Suprapubic skin (tissue), 4 donors: ENCODE results near the gene EXD1. TPM values are rescaled to one million over a fixed set of nuclear protein-coding genes. Genes with fewer than 3 reads are reported as not detected.

ENCODE experiments used
- DNase-seq, 2 donors: peaks; one replicate each; pipeline ENCODE4 v3.0.0-alpha.2; 2019; ENCODE audit warnings: low spot score in 2 of 2
- H3K27ac ChIP-seq: fragments of 200-600 bp; sonication (generic); one replicate; pipeline ENCODE4 v1.5.1; 2019
- H3K27me3 ChIP-seq: fragments of 200-600 bp; sonication (generic); one replicate; pipeline ENCODE4 v1.5.1; 2019
- H3K36me3 ChIP-seq: fragments of 200-600 bp; sonication (generic); one replicate; pipeline ENCODE4 v1.5.1; 2019
- H3K4me1 ChIP-seq: fragments of 200-600 bp; sonication (generic); one replicate; pipeline ENCODE4 v1.5.1; 2019
- H3K4me3 ChIP-seq: fragments of 200-600 bp; sonication (generic); one replicate; pipeline ENCODE4 v1.5.1; 2019; ENCODE audit warnings: mild to moderate bottlenecking
- H3K9me3 ChIP-seq: fragments of 200-600 bp; sonication (generic); one replicate; pipeline ENCODE4 v1.5.1; 2019
- EP300 ChIP-seq: sonication (generic); formaldehyde crosslinking; IDR thresholded peaks from one replicate; pipeline ENCODE4 v1.6.1; 2017; ENCODE audit warnings: antibody characterized with exemption
- POLR2A ChIP-seq, 2 donors: fragments of 450-650 bp; IDR thresholded peaks; one replicate each; pipeline ENCODE4 v1.6.1; 2017; ENCODE audit warnings: antibody characterized with exemption in 2 of 2, mild to moderate bottlenecking in 2 of 2, moderate library complexity in 2 of 2
- POLR2AphosphoS5 ChIP-seq, 3 donors: sonication (generic); formaldehyde crosslinking; IDR thresholded peaks; one replicate each; pipeline ENCODE4 v1.6.1; 2017; ENCODE audit warnings: antibody characterized with exemption in 3 of 3
- WGBS: methylation state at CpG from one replicate; pipeline ENCODE4 v1.1.5; 2018; 5-methylcytosine and 5-hydroxymethylcytosine counted together
- total RNA-seq, 4 donors: library from RNA; depleted of rRNA; stranded (reverse); fragments of >200 nt; gene quantifications; one replicate each; pipeline ENCODE4 v1.1.0, GENCODE V29; 2016
- TF ChIP-seq, protein P1 (sequence below), 2 donors: fragments of 200-600 bp in 1 of 2; fragments of 450-650 bp in 1 of 2; sonication (generic) in 1 of 2; IDR thresholded peaks; one replicate each; pipeline ENCODE4 v1.5.1; 2016 to 2019; ENCODE audit warnings: antibody characterized with exemption in 2 of 2, mild to moderate bottlenecking in 1 of 2, moderate library complexity in 1 of 2

EXD1 gene
- total RNA-seq, 4 donors from 2014 or later: 0.32 TPM; not detected in 3

DNA sequence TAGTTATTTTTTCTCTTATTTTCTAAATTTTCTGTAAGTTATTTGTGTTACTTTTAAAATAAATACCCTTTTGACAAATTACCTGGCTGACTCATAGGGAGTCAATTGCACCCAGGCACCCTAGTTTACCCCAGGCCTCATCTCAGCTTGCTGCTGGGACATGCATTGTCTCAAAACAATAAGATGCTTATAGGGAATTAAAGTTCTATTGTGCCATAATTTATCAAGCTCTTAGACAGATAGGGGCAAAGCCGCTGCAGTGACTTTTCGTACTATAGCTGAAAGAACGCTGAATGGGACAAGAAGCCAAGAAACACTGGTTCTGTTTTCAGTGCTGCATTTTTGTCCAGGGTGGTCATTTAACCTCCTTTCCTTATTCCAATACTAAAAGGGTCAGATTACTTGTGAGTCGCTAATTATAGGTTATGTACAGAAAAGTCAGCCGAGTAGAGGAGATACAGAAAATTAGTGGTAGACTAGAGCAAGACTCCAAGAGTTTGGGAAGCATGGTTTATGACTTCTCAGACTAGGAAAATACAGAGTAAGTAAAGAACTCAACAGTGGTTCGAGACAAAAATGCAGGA lies 50.3 kb downstream of the EXD1 start:
- TF ChIP-seq POLR2AphosphoS5 (IDR thresholded peaks at IDR 0.05): no peak
- TF ChIP-seq, protein P1, sequence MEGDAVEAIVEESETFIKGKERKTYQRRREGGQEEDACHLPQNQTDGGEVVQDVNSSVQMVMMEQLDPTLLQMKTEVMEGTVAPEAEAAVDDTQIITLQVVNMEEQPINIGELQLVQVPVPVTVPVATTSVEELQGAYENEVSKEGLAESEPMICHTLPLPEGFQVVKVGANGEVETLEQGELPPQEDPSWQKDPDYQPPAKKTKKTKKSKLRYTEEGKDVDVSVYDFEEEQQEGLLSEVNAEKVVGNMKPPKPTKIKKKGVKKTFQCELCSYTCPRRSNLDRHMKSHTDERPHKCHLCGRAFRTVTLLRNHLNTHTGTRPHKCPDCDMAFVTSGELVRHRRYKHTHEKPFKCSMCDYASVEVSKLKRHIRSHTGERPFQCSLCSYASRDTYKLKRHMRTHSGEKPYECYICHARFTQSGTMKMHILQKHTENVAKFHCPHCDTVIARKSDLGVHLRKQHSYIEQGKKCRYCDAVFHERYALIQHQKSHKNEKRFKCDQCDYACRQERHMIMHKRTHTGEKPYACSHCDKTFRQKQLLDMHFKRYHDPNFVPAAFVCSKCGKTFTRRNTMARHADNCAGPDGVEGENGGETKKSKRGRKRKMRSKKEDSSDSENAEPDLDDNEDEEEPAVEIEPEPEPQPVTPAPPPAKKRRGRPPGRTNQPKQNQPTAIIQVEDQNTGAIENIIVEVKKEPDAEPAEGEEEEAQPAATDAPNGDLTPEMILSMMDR (IDR thresholded peaks at IDR 0.05): no peak
- TF ChIP-seq EP300: no peak
- no peak for TF ChIP-seq POLR2A (IDR thresholded peaks at IDR 0.05)
- Histone ChIP-seq H3K9me3 (no peaks in the 10 kb centered on the region), H3K4me1 (no peaks in the 10 kb centered on the region), H3K4me3 (no peak overlapping the region), H3K27me3 (no peaks in the 10 kb centered on the region), H3K27ac (no peak overlapping the region), H3K36me3 (no peaks in the 10 kb centered on the region)
- DNase-seq: no peak
- 80% methylated on average over 6 of the region's 6 CpGs for WGBS

DNA sequence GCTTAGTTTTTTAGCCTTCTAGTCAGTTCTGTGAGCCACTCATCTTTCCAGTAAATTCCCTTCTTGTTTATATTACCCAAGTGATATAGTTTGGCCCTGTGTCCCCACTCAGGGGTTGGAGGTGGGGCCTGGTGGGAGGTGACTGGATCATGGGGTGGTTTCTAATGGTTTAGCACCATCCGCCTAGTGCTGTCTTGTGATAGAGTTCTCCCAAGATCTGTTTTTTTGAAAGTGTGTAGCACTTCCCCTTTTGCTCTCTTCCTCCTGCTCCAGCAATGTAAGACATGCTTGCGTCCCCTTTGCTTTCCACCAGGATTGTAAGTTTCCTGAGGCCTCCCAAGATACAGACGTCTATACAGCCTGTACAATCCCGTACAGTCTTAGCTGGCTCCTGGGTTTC lies 60.8 kb downstream of the EXD1 start:
- Histone ChIP-seq H3K4me3 (no peak overlapping the region), H3K27me3 (no peaks in the 10 kb centered on the region), H3K36me3 (no peaks in the 10 kb centered on the region), H3K4me1 (no peaks in the 10 kb centered on the region), H3K27ac (no peak overlapping the region), H3K9me3 (no peaks in the 10 kb centered on the region)
- 89% methylated on average over 4 of the region's 4 CpGs for WGBS
- no peak for TF ChIP-seq POLR2AphosphoS5 (IDR thresholded peaks at IDR 0.05)
- TF ChIP-seq, protein P1 (IDR thresholded peaks at IDR 0.05): no peak
- no peak for TF ChIP-seq POLR2A (IDR thresholded peaks at IDR 0.05)
- no peak for TF ChIP-seq EP300
- DNase-seq: no peak

DNA sequence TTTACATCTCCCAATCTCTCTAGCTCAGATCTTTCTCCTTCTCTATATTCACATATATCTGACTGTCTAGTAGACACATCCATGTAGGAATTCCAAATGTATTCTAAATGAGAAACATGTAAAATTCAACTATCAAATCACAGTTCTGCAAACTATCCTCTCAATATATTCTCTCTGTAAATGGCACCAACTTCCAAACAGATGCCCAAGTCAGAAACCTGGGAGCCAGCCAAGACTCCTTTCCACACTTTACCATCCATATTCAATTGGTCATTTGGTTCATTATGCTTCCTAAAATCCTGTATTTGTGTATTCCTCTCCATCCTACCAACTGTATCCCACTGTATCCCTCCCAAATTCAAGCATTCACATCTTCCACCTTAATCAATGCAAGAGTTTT lies 61.5 kb downstream of the EXD1 start:
- H3K27ac ChIP-seq: no peak overlapping the region
- H3K4me1 ChIP-seq: no peaks in the 10 kb centered on the region
- no peaks in the 10 kb centered on the region for H3K36me3 ChIP-seq
- TF ChIP-seq POLR2A (IDR thresholded peaks at IDR 0.05) (no peak), POLR2AphosphoS5 (IDR thresholded peaks at IDR 0.05) (no peak), EP300 (no peak)
- TF ChIP-seq, protein P1 (IDR thresholded peaks at IDR 0.05): no peak
- H3K9me3 ChIP-seq: no peaks in the 10 kb centered on the region
- no peak overlapping the region for H3K4me3 ChIP-seq
- DNase-seq: no peak
- H3K27me3 ChIP-seq: no peaks in the 10 kb centered on the region

DNA sequence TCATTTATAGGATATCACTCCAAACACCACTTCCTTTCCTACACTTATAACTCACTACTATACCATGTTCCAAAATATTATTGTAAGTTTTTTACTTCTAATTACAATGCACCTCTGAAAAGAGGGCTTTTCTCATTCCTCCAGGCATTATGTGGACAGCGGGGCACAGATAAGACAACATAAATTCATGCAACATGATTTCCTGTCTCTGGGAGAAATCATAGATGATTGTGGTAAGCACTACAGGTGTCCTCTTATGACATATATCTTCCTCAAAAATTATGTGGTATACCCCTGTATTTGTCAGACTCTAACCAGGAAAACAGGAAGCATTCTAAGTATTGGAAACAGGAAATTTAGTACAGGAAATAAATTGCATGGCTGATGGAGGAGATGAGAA lies 68.8 kb downstream of the EXD1 start:
- TF ChIP-seq EP300 (no peak), POLR2AphosphoS5 (IDR thresholded peaks at IDR 0.05) (no peak), POLR2A (IDR thresholded peaks at IDR 0.05) (no peak)
- TF ChIP-seq, protein P1 (IDR thresholded peaks at IDR 0.05): no peak
- WGBS: 64% methylated on average over 1 of the region's 1 CpG
- H3K27ac ChIP-seq: no peak overlapping the region

DNA sequence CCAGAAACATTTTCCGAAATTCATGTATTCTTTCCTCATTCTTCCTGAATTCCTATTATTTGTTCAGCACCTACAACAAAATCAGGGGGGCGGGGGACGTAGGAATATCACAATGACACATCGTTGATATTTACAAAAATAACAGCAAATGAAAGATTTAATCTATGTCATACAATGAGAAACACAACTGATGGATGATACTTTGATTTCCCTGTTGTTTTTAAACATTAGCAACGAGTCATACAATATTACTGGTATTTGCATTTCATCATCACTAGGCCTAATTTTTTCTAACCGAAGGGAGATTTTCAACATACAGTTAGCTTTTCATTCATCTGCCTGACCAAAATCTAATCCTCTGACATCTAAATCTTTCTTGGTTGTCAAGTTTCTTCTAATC lies 69.2 kb downstream of the EXD1 start:
- H3K27ac ChIP-seq: no peak overlapping the region
- H3K4me3 ChIP-seq: no peak overlapping the region
- TF ChIP-seq POLR2AphosphoS5 (IDR thresholded peaks at IDR 0.05): no peak
- TF ChIP-seq, protein P1 (IDR thresholded peaks at IDR 0.05): no peak
- TF ChIP-seq POLR2A (IDR thresholded peaks at IDR 0.05): no peak
- TF ChIP-seq EP300: no peak
- H3K36me3 ChIP-seq: no peaks in the 10 kb centered on the region
- H3K27me3 ChIP-seq: no peaks in the 10 kb centered on the region
- WGBS: 68% methylated on average over 6 of the region's 6 CpGs
- H3K9me3 ChIP-seq: no peaks in the 10 kb centered on the region
- H3K4me1 ChIP-seq: no peaks in the 10 kb centered on the region
- no peak for DNase-seq

More for the DNA sequence above, 68.8 kb downstream of the EXD1 start:
- Histone ChIP-seq H3K9me3 (no peaks in the 10 kb centered on the region), H3K27me3 (no peaks in the 10 kb centered on the region), H3K4me1 (no peaks in the 10 kb centered on the region), H3K4me3 (no peak overlapping the region), H3K36me3 (no peaks in the 10 kb centered on the region)
- no peak for DNase-seq
